ENCODE measurements around the gene SEMA4D.

Gene SEMA4D

GRCh38 chr9:89364666-89365531, 133.0 kb downstream of the SEMA4D start:
- Mint-ChIP-seq H3K9me3 (no peaks in the 10 kb centered on the region), H3K4me3 (no peak overlapping the region), H3K36me3 (ENCODE audit: low read depth) (peaks cover 20% of the 10 kb centered on the region), H3K27me3 (ENCODE audit: low read depth) (no peaks in the 10 kb centered on the region), H3K4me1 (no peaks in the 10 kb centered on the region), H3K27ac (no peak overlapping the region)
- TF ChIP-seq CTCF (IDR thresholded peaks at IDR 0.05; ENCODE audit: unreplicated experiment in 3 of 3) = no peak

DNA sequence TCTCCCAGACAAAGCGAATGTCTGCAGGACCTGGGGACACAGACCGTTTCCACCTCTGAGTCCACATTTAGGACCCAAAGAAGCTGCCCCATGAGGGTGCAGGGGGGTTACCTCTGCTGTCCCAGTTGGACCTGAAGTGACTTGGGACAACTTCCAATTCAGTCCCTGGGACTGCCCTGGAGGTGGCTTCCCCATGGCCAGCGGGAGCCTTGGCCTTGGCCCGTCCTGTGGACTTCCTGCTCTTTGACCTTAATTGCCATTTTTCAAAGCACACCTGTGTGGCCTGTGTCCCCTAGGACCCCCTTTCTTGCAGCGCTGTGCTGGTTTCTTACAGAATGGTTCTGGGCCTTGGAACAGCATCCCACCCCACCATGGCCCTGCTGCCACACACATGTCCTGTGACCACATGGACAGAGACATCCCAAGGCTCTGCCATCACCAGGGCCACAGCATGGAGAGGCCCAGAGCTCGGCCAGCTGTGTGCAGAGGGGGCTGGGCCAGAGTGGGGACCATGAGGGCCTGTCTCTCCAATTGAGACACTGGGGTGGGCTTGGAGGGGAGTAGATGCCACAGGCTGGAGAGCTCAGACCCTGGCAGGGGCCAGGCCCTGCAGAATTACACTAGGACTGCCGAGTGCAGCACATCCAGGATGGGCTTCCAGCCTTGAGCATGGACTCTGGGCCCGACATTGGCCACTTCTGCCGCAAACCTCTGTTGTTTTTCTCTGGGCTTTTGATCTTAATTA, 133.8 kb downstream of the SEMA4D start:
- peaks cover 27% of the 10 kb centered on the region for H3K36me3 Mint-ChIP-seq (ENCODE audit: low read depth)
- H3K27ac Mint-ChIP-seq = no peak overlapping the region
- no peak overlapping the region for H3K4me3 Mint-ChIP-seq
- TF ChIP-seq CTCF (IDR thresholded peaks at IDR 0.05; ENCODE audit: unreplicated experiment in 3 of 3) = no peak
- H3K9me3 Mint-ChIP-seq = no peaks in the 10 kb centered on the region
- no peaks in the 10 kb centered on the region for H3K4me1 Mint-ChIP-seq
- no peaks in the 10 kb centered on the region for H3K27me3 Mint-ChIP-seq (ENCODE audit: low read depth)

DNA sequence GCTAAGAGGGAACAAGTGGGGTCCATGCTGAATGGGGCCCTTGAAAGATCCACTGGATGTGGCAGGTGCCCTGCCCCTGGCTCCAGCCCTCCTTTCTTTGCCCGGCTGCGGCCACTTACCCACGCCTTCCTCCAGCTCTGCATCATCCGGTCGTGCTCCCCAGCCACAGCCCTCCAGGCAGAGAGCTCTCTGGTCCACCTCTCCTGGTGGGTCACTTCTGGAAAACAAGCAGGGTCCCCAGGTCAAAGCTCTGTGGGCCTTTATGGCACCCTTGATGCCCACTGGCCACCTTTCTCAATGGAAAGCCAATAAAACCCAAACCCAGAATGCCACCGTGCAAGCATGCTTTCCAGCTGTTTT, 134.6 kb downstream of the SEMA4D start:
- H3K4me3 Mint-ChIP-seq = no peak overlapping the region
- H3K9me3 Mint-ChIP-seq = no peaks in the 10 kb centered on the region
- TF ChIP-seq CTCF (IDR thresholded peaks at IDR 0.05; ENCODE audit: unreplicated experiment in 3 of 3) = no peak
- no peaks in the 10 kb centered on the region for H3K4me1 Mint-ChIP-seq
- no peaks in the 10 kb centered on the region for H3K27me3 Mint-ChIP-seq (ENCODE audit: low read depth)
- peaks cover 34% of the 10 kb centered on the region for H3K36me3 Mint-ChIP-seq (ENCODE audit: low read depth)
- H3K27ac Mint-ChIP-seq = no peak overlapping the region

DNA sequence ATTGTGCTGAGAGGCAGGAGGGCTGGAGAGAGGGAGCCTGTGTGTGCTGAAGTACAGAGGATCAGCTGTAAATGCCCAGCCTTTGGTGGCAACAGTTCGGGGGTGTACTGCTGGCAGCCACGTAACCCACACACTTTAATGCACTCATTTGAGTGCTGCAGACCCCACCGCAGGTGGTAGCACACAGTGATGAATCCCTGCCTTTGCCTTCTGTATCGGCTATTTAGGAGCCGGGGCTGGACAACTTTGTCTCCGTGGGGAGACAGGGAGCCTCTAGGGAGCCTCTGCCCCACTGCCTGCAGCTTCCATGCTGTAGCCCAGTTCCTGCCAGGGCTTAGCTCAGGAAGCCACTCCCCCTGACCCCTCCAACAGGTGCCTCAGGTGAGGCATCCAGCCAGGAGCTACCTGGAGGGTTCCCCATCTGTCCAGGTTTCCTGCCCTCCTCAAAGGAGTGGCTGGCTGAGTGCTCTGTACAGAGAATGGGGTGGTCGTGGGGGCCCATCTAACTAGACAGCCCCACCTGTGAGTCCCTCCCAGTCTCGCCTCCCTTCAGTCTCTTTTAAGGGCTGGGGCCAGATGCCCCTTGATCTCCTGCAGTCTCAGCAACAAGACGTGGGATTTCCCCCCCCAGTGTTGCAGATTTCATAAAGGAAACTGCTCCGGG, 135.1 kb downstream of the SEMA4D start:
- TF ChIP-seq CTCF (IDR thresholded peaks at IDR 0.05; ENCODE audit: unreplicated experiment in 3 of 3) = no peak
- Mint-ChIP-seq H3K27ac (no peak overlapping the region), H3K27me3 (ENCODE audit: low read depth) (no peaks in the 10 kb centered on the region), H3K9me3 (no peaks in the 10 kb centered on the region), H3K36me3 (ENCODE audit: low read depth) (peaks cover 37% of the 10 kb centered on the region), H3K4me1 (no peaks in the 10 kb centered on the region), H3K4me3 (no peak overlapping the region)

DNA sequence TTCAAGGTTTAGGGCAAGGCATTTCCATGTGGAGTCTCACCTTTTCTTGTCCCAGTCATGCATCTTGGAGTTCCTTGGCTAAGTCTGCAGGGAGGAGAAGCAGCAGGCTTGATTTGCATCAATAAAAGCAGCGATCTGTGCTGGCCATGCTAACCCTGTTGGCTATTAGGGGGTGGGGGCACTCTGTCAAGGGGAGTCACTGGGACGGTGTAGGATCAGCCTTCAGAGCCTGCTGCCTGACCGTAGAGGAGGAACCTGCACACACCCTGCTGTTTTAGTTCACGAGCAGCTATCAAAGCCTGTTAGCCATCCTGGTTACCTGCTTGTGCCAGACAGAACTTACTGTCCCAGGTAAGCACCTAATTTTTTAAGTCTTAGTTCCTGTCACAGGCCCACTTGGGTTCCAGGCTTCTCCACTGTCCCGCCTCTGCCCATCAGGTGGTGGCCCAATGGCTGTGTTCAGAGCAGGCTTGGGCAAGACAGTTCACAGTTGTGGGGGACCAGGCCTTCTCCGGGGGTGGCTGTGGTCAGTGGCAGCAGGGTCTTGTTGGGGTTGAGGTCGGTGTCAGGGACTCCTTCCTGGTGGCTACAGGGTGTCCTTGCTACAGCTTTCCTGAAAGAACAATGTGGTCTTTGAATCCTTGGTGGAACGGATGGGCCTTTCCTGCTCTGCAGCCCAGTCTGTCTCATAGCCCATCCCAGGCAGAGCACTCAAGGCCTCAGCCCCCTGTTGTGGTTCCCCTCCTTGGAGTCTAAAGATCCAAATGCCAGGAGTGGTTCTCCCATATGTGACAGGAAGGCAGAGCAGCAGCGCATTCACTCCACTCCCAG, 135.9 kb downstream of the SEMA4D start:
- TF ChIP-seq CTCF (IDR thresholded peaks at IDR 0.05; ENCODE audit: unreplicated experiment in 3 of 3) = no peak
- peaks cover 44% of the 10 kb centered on the region for H3K36me3 Mint-ChIP-seq (ENCODE audit: low read depth)
- H3K9me3 Mint-ChIP-seq = no peaks in the 10 kb centered on the region
- no peaks in the 10 kb centered on the region for H3K4me1 Mint-ChIP-seq
- no peak overlapping the region for H3K27ac Mint-ChIP-seq
- no peak overlapping the region for H3K4me3 Mint-ChIP-seq
- H3K27me3 Mint-ChIP-seq (ENCODE audit: low read depth) = no peaks in the 10 kb centered on the region
